ENCODE results near the gene SDK2. TPM values are rescaled to one million over a fixed set of nuclear protein-coding genes. Genes with fewer than 3 reads are reported as not detected.

Gene SDK2
- polyA plus RNA-seq, 2 of the 4 experiments (the other 2 are of a cell fraction) = 0.36 to 0.57 TPM

DNA sequence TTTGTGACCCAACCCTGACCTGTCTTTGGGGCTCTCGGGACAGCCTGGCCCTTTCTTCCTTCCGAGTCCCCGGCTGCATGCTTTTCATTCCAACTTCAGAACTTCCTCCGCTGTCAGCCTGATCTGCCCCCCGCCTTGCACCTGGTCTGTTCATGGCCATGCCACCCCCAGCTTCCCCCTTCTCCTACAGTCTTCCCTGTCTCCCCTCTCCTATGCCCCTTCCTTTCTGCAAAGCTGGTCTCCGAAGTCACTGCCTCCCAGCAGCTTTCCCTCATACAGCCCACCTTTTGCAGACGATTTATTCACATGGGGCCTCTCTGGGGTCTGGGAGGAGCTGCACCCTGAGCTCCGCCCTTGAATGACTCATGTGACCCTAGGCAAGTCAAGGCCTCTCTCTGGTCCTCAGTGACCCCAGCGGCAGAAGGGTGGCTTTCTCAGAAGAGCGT is 47.1 kb upstream of the SDK2 start:
- Histone ChIP-seq H3K4me2 (no peak overlapping the region), H3K27ac (no peak overlapping the region), H3K4me3 (no peak overlapping the region), H3K4me1 (no peaks in the 10 kb centered on the region), H3K9me3 (no peaks in the 10 kb centered on the region)
- ChIA-PET POLR2A (no interaction called here), CTCF (interaction anchor here (0.6 to 2.0 kb wide), 5 partner anchors 19 to 265 kb away, joined by 3 to 6 read pairs (median 4); no protein-coding TSS in a partner anchor)
- TF ChIP-seq HEYL (CRISPR knock-in tag; IDR thresholded peaks at IDR 0.05) = no peak
- TF ChIP-seq ZNF302 (CRISPR knock-in tag; IDR thresholded peaks at IDR 0.05) = no peak
- no peak for TF ChIP-seq EHMT2 (IDR thresholded peaks at IDR 0.05; ENCODE audit: low read depth)
- TF ChIP-seq ESRRA (IDR thresholded peaks at IDR 0.05; ENCODE audit: borderline replicate concordance, low read length) = no peak
- no peak for TF ChIP-seq CEBPB (IDR thresholded peaks at IDR 0.05)
- no peak for TF ChIP-seq FOSB (CRISPR knock-in tag; IDR thresholded peaks at IDR 0.05)
- no peak for TF ChIP-seq EHF (CRISPR knock-in tag; IDR thresholded peaks at IDR 0.05)
- TF ChIP-seq, protein P1, sequence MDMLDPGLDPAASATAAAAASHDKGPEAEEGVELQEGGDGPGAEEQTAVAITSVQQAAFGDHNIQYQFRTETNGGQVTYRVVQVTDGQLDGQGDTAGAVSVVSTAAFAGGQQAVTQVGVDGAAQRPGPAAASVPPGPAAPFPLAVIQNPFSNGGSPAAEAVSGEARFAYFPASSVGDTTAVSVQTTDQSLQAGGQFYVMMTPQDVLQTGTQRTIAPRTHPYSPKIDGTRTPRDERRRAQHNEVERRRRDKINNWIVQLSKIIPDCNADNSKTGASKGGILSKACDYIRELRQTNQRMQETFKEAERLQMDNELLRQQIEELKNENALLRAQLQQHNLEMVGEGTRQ (IDR thresholded peaks at IDR 0.05) = no peak
- no peak for TF ChIP-seq HOXA7 (CRISPR knock-in tag; IDR thresholded peaks at IDR 0.05)
- TF ChIP-seq HES2 (IDR thresholded peaks at IDR 0.05) = no peak
- TF ChIP-seq POLR2A (IDR thresholded peaks at IDR 0.05; ENCODE audit: low read length) = no peak
- TF ChIP-seq BHLHE40 (IDR thresholded peaks at IDR 0.05; ENCODE audit: low read depth, low read length) = no peak
- TF ChIP-seq ZSCAN20 (CRISPR knock-in tag; IDR thresholded peaks at IDR 0.05) = no peak
- TF ChIP-seq TFCP2L1 (CRISPR knock-in tag; IDR thresholded peaks at IDR 0.05) = no peak
- FAIRE-seq (no peak), DNase-seq (ENCODE audit: low read depth in 1 of 2, low spot score in 1 of 2) (no peak), ATAC-seq (no peak)
- 68% methylated on average over 10 of the region's 10 CpGs for WGBS (ENCODE audit: missing lambda C conversion rate)

GRCh38 chr17:73690676-73691075 is 46.4 kb upstream of the SDK2 start:
- H3K4me1 ChIP-seq = no peaks in the 10 kb centered on the region
- POLR2A ChIA-PET = no interaction called here
- ATAC-seq (peak in 1 of 2 experiments; percentile 73; a peak in 3 of 6 replicates), DNase-seq (ENCODE audit: low read depth in 1 of 2, low spot score in 1 of 2) (peak in 1 of 2 experiments; percentile 22), FAIRE-seq (no peak)
- no peak overlapping the region for H3K4me3 ChIP-seq
- CTCF ChIA-PET = interaction anchor here (1.3 to 2.0 kb wide), 4 partner anchors 20 to 266 kb away, joined by 3 to 6 read pairs (median 4); no protein-coding TSS in a partner anchor
- H3K27ac ChIP-seq = no peak overlapping the region
- TF ChIP-seq KDM1A (IDR thresholded peaks at IDR 0.05; ENCODE audit: low read depth) (no peak), HOXB13 (CRISPR knock-in tag; IDR thresholded peaks at IDR 0.05; ENCODE audit: low read depth) (no peak), SREBF2 (IDR thresholded peaks at IDR 0.05) (no peak), E2F6 (IDR thresholded peaks at IDR 0.05; ENCODE audit: borderline replicate concordance, low read depth) (no peak), ELK1 (IDR thresholded peaks at IDR 0.05; ENCODE audit: low read depth, low read length) (no peak), HES2 (IDR thresholded peaks at IDR 0.05) (no peak), PHF8 (IDR thresholded peaks at IDR 0.05; ENCODE audit: borderline replicate concordance, low read depth) (no peak), TFCP2L1 (CRISPR knock-in tag; IDR thresholded peaks at IDR 0.05) (no peak), CHD2 (IDR thresholded peaks at IDR 0.05; ENCODE audit: low read length, partially characterized antibody) (no peak), CBX8 (IDR thresholded peaks at IDR 0.05) (no peak), MAX (IDR thresholded peaks at IDR 0.05) (no peak), JUNB (IDR thresholded peaks at IDR 0.05) (no peak), BCL3 (IDR thresholded peaks at IDR 0.05) (no peak), HOXA7 (CRISPR knock-in tag; IDR thresholded peaks at IDR 0.05) (no peak), RAD21 (conservative IDR thresholded peaks at IDR 0.05 in 1 of 2, IDR thresholded peaks at IDR 0.05 in 1 of 2) (no peak)
- TF ChIP-seq, protein P2, sequence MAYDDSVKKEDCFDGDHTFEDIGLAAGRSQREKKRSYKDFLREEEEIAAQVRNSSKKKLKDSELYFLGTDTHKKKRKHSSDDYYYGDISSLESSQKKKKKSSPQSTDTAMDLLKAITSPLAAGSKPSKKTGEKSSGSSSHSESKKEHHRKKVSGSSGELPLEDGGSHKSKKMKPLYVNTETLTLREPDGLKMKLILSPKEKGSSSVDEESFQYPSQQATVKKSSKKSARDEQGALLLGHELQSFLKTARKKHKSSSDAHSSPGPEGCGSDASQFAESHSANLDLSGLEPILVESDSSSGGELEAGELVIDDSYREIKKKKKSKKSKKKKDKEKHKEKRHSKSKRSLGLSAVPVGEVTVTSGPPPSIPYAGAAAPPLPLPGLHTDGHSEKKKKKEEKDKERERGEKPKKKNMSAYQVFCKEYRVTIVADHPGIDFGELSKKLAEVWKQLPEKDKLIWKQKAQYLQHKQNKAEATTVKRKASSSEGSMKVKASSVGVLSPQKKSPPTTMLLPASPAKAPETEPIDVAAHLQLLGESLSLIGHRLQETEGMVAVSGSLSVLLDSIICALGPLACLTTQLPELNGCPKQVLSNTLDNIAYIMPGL (CRISPR knock-in tag; IDR thresholded peaks at IDR 0.05; ENCODE audit: borderline replicate concordance) = no peak
- H3K4me2 ChIP-seq = no peak overlapping the region
- WGBS (ENCODE audit: missing lambda C conversion rate) = 54% methylated on average over 10 of the region's 10 CpGs
- no peaks in the 10 kb centered on the region for H3K9me3 ChIP-seq

All from A549 (cell line).